H1 (cell line): ENCODE data around the gene SNX27. TPM values are rescaled to one million over a fixed set of nuclear protein-coding genes. Genes with fewer than 3 reads are reported as not detected.

Source experiments
- ASH2L ChIP-seq: fragments of 200-600, 300-600 bp; sonication (generic); IDR thresholded peaks from one replicate; pipeline ENCODE4 v1.7.1; 2017; ENCODE audit warnings: low read length
- BACH1 ChIP-seq: IDR thresholded peaks from 2 replicates; pipeline ENCODE4 v1.6.1; 2012; ENCODE audit warnings: low read length, improper control_type of control experiment
- CHD1 ChIP-seq: IDR thresholded peaks from 2 replicates; pipeline ENCODE4 v1.6.1; 2012; ENCODE audit warnings: low read depth, low read length, improper control_type of control experiment
- EZH2 ChIP-seq: fragments of 200-600 bp; sonication (generic); IDR thresholded peaks from 2 replicates; pipeline ENCODE4 v1.7.1; 2012; ENCODE audit warnings: low read depth, mild to moderate bottlenecking, moderate library complexity, low read length, inconsistent platforms; ENCODE audit not compliant: severe bottlenecking
- FOSL1 ChIP-seq: IDR thresholded peaks from 2 replicates; pipeline ENCODE4 v1.6.1; 2011; ENCODE audit warnings: mild to moderate bottlenecking, low read depth, low read length, moderate library complexity; ENCODE audit not compliant: insufficient read depth
- HDAC2 ChIP-seq, 2 experiments: fragments of 300-600 bp in 1 of 2; sonication (generic) in 1 of 2; IDR thresholded peaks; 2 replicates each; pipeline ENCODE4 v1.6.1; 2011 to 2012; ENCODE audit warnings: low read depth in 2 of 2, low read length in 2 of 2, mild to moderate bottlenecking in 2 of 2, moderate library complexity in 2 of 2, borderline replicate concordance in 1 of 2, inconsistent platforms in 1 of 2
- JUND ChIP-seq: IDR thresholded peaks from 2 replicates; pipeline ENCODE4 v1.6.1; 2011; ENCODE audit warnings: mild to moderate bottlenecking, improper control_type of control experiment, low read length
- KDM1A ChIP-seq: fragments of 200-600, 300-600 bp; sonication (generic); IDR thresholded peaks from 2 replicates; pipeline ENCODE4 v1.7.1; 2016; ENCODE audit warnings: mild to moderate bottlenecking, low read length, borderline replicate concordance
- MAX ChIP-seq: IDR thresholded peaks from 2 replicates; pipeline ENCODE4 v1.6.1; 2012; ENCODE audit warnings: inconsistent platforms
- PHF8 ChIP-seq: fragments of 200-600 bp; sonication (generic); conservative IDR thresholded peaks from 2 replicates; pipeline ENCODE4 v1.7.1; 2012; ENCODE audit warnings: low read depth, mild to moderate bottlenecking, inconsistent platforms, low read length, moderate library complexity
- POLR2A ChIP-seq, 2 experiments: IDR thresholded peaks; 1 replicate in 1 of 2; 2 replicates in 1 of 2; pipeline ENCODE4 v1.6.1; 2011; ENCODE audit warnings: low read depth in 2 of 2, low read length in 2 of 2, mild to moderate bottlenecking in 2 of 2; ENCODE audit errors: control extremely low read depth in 1 of 2
- POU5F1 ChIP-seq: IDR thresholded peaks from 2 replicates; pipeline ENCODE4 v1.6.1; 2011; ENCODE audit warnings: low read depth, mild to moderate bottlenecking, low read length, moderate library complexity
- RBBP5 ChIP-seq: IDR thresholded peaks from 2 replicates; pipeline ENCODE4 v1.7.1; 2012; ENCODE audit warnings: low read depth, mild to moderate bottlenecking, inconsistent platforms, low read length, moderate library complexity, borderline replicate concordance
- SIN3A ChIP-seq, 2 experiments: IDR thresholded peaks in 1 of 2; conservative IDR thresholded peaks in 1 of 2; 2 replicates each; pipeline ENCODE4 v1.6.1; 2011 to 2012; ENCODE audit warnings: low read length in 2 of 2, improper control_type of control experiment in 1 of 2, low read depth in 1 of 2, mild to moderate bottlenecking in 1 of 2
- SIX5 ChIP-seq: IDR thresholded peaks from 2 replicates; pipeline ENCODE4 v1.6.1; 2011; ENCODE audit warnings: mild to moderate bottlenecking, low read depth, low read length
- SP4 ChIP-seq: IDR thresholded peaks from 2 replicates; pipeline ENCODE4 v1.6.1; 2012; ENCODE audit warnings: low read length, inconsistent platforms
- SRF ChIP-seq: IDR thresholded peaks from 2 replicates; pipeline ENCODE4 v1.6.1; 2011; ENCODE audit warnings: mild to moderate bottlenecking, low read depth, low read length, moderate library complexity
- TAF1 ChIP-seq: IDR thresholded peaks from 2 replicates; pipeline ENCODE4 v1.6.1; 2011; ENCODE audit warnings: mild to moderate bottlenecking, low read depth, low read length
- polyA plus RNA-seq, 7 experiments: library from polyadenylated mRNA; depleted of rRNA in 3 of 7; stranded (reverse) in 5 of 7; unstranded in 2 of 7; fragments of >200 nt in 5 of 7; fragments of 200-250 nt in 2 of 7; gene quantifications; 1 replicate in 5 of 7; 2 replicates in 1 of 7; 4 replicates in 1 of 7; pipeline versions ENCODE4 v1.2.1 to v1.2.3, GENCODE V29; 2011 to 2013; ENCODE audit warnings: missing spikeins in 2 of 7, mixed read lengths in 2 of 7
- total RNA-seq: library from RNA; stranded (reverse); fragmentation: NEBNext Ultra II Directional; extraction: Animal tissue kit (Norgen Biotek cat#: 25700); gene quantifications from 2 replicates; pipeline ENCODE4 v1.2.1, GENCODE V29; 2021
- TF ChIP-seq, protein P1 (sequence below): IDR thresholded peaks from 2 replicates; pipeline ENCODE4 v1.6.1; 2012; ENCODE audit warnings: low read length, inconsistent platforms

The SNX27 gene
- total and polyA plus RNA-seq, 2 of the 8 experiments (the other 6 are each of a cell fraction or from before 2014, with no cell fraction given): 23.4 to 65.4 TPM

DNA sequence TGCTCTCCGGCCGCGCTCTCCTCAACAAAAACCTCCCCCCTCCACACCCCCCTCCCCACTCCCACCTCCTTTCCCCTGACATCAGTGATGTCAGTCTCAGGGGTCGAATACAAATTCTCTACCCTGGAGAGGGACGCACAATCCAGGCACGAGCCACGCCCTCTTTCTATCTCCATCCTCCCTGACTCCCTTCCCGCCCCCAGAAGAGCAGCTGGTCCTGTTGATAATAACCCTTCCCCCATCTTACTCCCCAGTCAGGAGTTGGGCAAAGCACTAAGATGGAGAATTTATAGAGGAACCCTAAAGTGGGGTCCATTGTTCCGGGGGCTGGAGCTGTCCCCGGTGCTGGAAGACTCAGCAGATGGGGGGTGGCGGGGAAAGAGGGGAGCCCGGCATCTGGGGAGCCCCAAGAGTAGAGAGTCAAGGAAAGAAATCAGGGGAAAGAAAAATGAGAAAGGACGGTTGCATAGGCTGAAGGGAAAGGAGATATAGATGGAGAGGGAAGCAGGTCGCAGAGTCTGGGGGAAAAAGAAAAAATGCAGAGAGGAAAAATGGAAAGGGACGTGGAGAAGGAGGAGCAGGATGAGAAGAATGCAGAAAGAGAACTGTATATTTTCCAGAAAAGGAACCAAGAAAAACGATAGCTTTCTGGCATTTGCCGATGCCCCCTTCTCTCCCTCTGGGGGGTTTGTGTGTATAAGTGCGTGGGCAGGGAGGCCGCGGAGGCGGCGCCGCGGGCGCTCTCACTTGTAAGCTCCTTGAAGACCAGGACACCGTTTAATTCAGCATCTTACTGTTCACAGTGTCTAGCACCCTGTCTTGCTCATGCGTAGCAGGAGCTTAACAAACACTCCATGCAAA is 105.2 kb downstream of the SNX27 start, which contains the start of gene CELF3 (continued):
- TF ChIP-seq PHF8 (no peak), MAX (no peak), BACH1 (no peak), POU5F1 (no peak), SP4 (0 out of 2 replicates have a peak, but pooled peaks have one; percentile 63), SRF (no peak), POLR2A (IDR thresholded peaks at IDR 0.05; ENCODE audit: control extremely low read depth in 1 of 2, low read depth in 2 of 2, low read length in 2 of 2) (no peak), RBBP5 (no peak), SIX5 (no peak), KDM1A (no peak), HDAC2 (IDR thresholded peaks at IDR 0.05; ENCODE audit: borderline replicate concordance in 1 of 2, low read depth in 2 of 2, low read length in 2 of 2) (peak in 1 of 2 experiments; percentile 60; a peak in 1 of 4 replicates), SIN3A (conservative IDR thresholded peaks at IDR 0.05 in 1 of 2, IDR thresholded peaks at IDR 0.05 in 1 of 2; ENCODE audit: low read depth in 1 of 2, low read length in 2 of 2) (peak; percentile 89 to 92), ASH2L (peak; percentile 31), TAF1 (no peak), FOSL1 (no peak), JUND (peak; percentile 60; the same call in 1 of the 2 replicates), CHD1 (no peak), EZH2 (no peak)
- TF ChIP-seq, protein P1, sequence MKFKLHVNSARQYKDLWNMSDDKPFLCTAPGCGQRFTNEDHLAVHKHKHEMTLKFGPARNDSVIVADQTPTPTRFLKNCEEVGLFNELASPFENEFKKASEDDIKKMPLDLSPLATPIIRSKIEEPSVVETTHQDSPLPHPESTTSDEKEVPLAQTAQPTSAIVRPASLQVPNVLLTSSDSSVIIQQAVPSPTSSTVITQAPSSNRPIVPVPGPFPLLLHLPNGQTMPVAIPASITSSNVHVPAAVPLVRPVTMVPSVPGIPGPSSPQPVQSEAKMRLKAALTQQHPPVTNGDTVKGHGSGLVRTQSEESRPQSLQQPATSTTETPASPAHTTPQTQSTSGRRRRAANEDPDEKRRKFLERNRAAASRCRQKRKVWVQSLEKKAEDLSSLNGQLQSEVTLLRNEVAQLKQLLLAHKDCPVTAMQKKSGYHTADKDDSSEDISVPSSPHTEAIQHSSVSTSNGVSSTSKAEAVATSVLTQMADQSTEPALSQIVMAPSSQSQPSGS: peak; percentile 93
